Spinal cord (tissue), 10 donors: ENCODE data around the gene EEF1A1. TPM values are rescaled to one million over a fixed set of nuclear protein-coding genes. Genes with fewer than 3 reads are reported as not detected.
"Not testable (repeated sequence)": the region's sequence is repeated elsewhere in the genome, so short reads cannot be mapped to it uniquely, and the experiment has no call there.

Experiments used
- DNase-seq, 6 donors: peaks; one replicate each; pipeline versions ENCODE4 v3.0.0 to v3.0.0-alpha.2; 2013 to 2015; ENCODE audit warnings: low spot score in 6 of 6, low read depth in 4 of 6
- H3K27ac ChIP-seq: one replicate; pipeline ENCODE4 v1.5.1; 2013; ENCODE audit warnings: low read depth, low read length, control low read depth
- H3K27me3 ChIP-seq: one replicate; pipeline ENCODE4 v1.6.1; 2013; ENCODE audit warnings: low read length; ENCODE audit not compliant: control insufficient read depth, insufficient read depth
- H3K36me3 ChIP-seq: one replicate; pipeline ENCODE4 v1.6.1; 2013; ENCODE audit warnings: low read length; ENCODE audit not compliant: control insufficient read depth, insufficient read depth
- H3K4me1 ChIP-seq: one replicate; pipeline ENCODE4 v1.6.1; 2013; ENCODE audit warnings: low read length; ENCODE audit not compliant: control insufficient read depth, insufficient read depth
- H3K4me3 ChIP-seq: one replicate; pipeline ENCODE4 v1.5.1; 2013; ENCODE audit warnings: low read depth, low read length, control low read depth
- H3K9me3 ChIP-seq: one replicate; pipeline ENCODE4 v1.6.1; 2013; ENCODE audit warnings: low read length; ENCODE audit not compliant: control insufficient read depth, insufficient read depth
- WGBS: methylation state at CpG from one replicate; pipeline ENCODE4 v1.1.5; 2013; ENCODE audit warnings: missing lambda C conversion rate; ENCODE audit not compliant: insufficient coverage; 5-methylcytosine and 5-hydroxymethylcytosine counted together
- polyA plus RNA-seq, 2 donors: library from polyadenylated mRNA; unstranded; fragments of 120-200 nt; gene quantifications; one replicate each; pipeline ENCODE4 v1.2.1, GENCODE V29; 2013; ENCODE audit not compliant: insufficient read length in 2 of 2
- total RNA-seq, 2 donors: library from RNA; depleted of rRNA in 1 of 2; stranded (reverse); fragments of 120-200 nt in 1 of 2; fragments of >200 nt in 1 of 2; gene quantifications; one replicate each; pipeline versions ENCODE4 v1.2.3 to v1.2.4, GENCODE V29; 2013 to 2014
- donor health status: healthy.

EEF1A1 gene
- total and polyA plus RNA-seq, 4 donors, result 8,316 to 18,703 (median 10,541) TPM

DNA sequence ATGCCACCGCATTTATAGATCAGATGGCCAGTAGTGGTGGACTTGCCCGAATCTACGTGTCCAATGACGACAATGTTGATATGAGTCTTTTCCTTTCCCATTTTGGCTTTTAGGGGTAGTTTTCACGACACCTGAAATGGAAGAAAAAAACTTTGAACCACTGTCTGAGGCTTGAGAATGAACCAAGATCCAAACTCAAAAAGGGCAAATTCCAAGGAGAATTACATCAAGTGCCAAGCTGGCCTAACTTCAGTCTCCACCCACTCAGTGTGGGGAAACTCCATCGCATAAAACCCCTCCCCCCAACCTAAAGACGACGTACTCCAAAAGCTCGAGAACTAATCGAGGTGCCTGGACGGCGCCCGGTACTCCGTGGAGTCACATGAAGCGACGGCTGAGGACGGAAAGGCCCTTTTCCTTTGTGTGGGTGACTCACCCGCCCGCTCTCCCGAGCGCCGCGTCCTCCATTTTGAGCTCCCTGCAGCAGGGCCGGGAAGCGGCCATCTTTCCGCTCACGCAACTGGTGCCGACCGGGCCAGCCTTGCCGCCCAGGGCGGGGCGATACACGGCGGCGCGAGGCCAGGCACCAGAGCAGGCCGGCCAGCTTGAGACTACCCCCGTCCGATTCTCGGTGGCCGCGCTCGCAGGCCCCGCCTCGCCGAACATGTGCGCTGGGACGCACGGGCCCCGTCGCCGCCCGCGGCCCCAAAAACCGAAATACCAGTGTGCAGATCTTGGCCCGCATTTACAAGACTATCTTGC lies 725 bp downstream of the EEF1A1 start:
- under 1% methylated on average over 51 of the region's 56 CpGs for WGBS
- Histone ChIP-seq H3K9me3 (no peaks in the 10 kb centered on the region), H3K4me3 (peak overlapping the region; percentile 100), H3K27me3 (no peaks in the 10 kb centered on the region), H3K36me3 (peaks cover 14% of the 10 kb centered on the region), H3K27ac (peak overlapping the region; percentile 100), H3K4me1 (peaks cover 31% of the 10 kb centered on the region)
- peak in 5 of 6 donors; percentile 37 to 87 (median 57) for DNase-seq

DNA sequence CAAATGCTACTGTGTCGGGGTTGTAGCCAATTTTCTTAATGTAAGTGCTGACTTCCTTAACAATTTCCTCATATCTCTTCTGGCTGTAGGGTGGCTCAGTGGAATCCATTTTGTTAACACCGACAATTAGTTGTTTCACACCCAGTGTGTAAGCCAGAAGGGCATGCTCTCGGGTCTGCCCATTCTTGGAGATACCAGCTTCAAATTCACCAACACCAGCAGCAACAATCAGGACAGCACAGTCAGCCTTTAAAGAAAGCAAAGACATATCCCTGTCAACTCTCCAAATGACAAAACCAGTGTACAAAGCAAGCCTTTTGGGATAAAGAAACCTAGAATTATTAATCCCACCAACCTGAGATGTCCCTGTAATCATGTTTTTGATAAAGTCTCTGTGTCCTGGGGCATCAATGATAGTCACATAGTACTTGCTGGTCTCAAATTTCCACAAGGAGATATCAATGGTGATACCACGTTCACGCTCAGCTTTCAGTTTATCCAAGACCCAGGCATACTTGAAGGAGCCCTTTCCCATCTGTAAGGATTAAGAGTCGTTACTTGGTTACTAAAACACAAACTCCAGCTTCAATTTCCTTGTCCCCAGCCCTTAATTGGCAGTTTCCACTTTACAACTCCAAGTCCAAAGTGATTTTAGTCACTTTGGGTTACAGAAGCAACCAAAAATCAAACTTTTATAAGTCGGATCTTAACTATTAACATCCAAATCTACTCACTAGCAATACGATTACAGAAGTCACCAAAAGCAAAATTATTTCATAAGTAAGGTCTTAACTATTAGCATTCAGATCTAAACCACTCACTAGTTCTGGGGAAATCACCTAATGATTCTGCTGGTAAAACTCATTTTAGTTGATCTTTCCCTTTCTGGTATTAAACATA lies 1.6 kb downstream of the EEF1A1 start:
- 22% methylated on average over 4 of the region's 8 CpGs for WGBS
- not testable (repeated sequence) for DNase-seq, H3K27me3 ChIP-seq, H3K9me3 ChIP-seq
- H3K36me3 ChIP-seq, result peaks cover 20% of the 10 kb centered on the region
- H3K4me3 ChIP-seq, result peak overlapping the region; percentile 100
- peaks cover 30% of the 10 kb centered on the region for H3K4me1 ChIP-seq
- H3K27ac ChIP-seq, result peak overlapping the region; percentile 100

DNA sequence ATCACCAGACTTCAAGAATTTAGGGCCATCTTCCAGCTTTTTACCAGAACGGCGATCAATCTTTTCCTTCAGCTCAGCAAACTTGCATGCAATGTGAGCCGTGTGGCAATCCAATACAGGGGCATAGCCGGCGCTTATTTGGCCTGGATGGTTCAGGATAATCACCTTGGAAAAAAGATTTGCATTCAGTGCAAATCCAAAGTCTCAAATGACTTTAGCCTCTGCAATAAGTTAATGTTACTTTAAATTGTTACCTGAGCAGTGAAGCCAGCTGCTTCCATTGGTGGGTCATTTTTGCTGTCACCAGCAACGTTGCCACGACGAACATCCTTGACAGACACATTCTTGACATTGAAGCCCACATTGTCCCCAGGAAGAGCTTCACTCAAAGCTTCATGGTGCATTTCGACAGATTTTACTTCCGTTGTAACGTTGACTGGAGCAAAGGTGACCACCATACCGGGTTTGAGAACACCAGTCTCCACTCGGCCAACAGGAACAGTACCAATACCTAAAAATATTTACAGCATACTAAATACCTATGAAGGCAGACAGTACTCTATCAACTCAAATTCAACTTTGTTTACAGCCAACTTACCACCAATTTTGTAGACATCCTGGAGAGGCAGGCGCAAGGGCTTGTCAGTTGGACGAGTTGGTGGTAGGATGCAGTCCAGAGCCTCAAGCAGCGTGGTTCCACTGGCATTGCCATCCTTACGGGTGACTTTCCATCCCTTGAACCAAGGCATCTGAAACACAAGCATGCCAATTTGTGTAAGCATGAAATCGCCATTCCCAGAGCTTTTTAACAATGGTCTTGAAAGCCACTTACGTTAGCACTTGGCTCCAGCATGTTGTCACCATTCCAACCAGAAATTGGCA lies 2.5 kb downstream of the EEF1A1 start:
- Histone ChIP-seq H3K36me3 (peaks cover 24% of the 10 kb centered on the region), H3K27ac (peak overlapping the region; percentile 52), H3K4me1 (peaks cover 24% of the 10 kb centered on the region)
- H3K9me3 ChIP-seq, H3K4me3 ChIP-seq, H3K27me3 ChIP-seq: not testable (repeated sequence)
- WGBS, result no CpG with 5 or more reads among the region's 19 CpGs
- peak in 2 of 6 donors; percentile 55 to 67 for DNase-seq

DNA sequence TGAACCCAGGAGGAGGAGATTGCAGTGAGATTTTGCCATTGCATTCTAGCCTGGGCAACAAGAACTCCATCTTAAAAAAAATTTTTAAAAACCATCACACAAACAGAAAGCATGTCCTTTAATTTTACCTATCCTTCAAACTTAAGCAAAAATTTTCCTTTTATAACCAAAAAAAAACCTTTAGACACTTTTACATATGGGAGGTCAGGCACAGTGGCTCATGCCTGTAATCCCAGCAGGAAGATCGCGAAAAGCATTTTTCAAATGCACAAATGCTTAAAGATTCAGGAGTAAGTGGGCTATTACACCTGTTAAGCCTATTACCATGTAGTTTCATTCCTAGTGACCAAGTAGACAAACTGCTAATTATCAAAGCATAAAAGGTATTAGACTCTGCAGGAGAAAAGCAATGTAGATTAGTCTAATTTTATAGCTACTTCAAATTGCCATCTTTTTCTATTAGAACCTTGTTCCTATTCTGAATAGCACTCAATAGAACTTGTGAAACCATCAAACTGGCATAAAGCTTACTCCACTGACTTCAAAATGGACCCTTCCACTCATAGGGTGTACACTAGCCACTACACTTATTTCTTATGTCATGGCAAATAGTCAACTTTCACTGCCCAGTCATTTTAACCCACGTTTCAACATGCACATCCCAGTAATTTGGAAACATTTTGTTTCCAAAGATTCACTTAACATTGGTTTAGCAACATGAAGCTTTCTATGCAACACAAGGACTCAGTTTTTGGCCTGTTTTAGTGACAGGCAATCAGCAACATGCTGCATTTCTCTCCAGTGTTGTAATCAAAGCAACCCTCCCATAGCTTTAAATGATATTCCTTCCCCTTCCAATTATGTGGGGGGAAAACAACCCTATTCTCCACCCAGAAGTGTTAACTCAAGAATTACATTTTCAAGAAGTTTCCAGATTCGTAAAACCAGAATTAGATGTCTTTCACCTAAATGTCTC lies 4.0 kb downstream of the EEF1A1 start:
- no peak overlapping the region for H3K4me3 ChIP-seq
- H3K27ac ChIP-seq, result peak overlapping the region; percentile 6
- peaks cover 27% of the 10 kb centered on the region for H3K36me3 ChIP-seq

GRCh38 chr6:73515204-73515655 lies 5.6 kb downstream of the EEF1A1 start:
- no peak for DNase-seq
- H3K9me3 ChIP-seq, result no peaks in the 10 kb centered on the region
- H3K27ac ChIP-seq, result peak overlapping the region; percentile 11
- H3K4me3 ChIP-seq, result no peak overlapping the region
- H3K27me3 ChIP-seq, result no peaks in the 10 kb centered on the region
- WGBS, result 50% methylated on average over 3 of the region's 4 CpGs
- H3K36me3 ChIP-seq, result peaks cover 27% of the 10 kb centered on the region
- H3K4me1 ChIP-seq, result peaks cover 14% of the 10 kb centered on the region

More for the DNA sequence above, 4.0 kb downstream of the EEF1A1 start:
- Histone ChIP-seq H3K27me3 (no peaks in the 10 kb centered on the region), H3K4me1 (peaks cover 14% of the 10 kb centered on the region), H3K9me3 (no peaks in the 10 kb centered on the region)
- DNase-seq, result no peak
- WGBS, result no CpG with 5 or more reads among the region's 4 CpGs

DNA sequence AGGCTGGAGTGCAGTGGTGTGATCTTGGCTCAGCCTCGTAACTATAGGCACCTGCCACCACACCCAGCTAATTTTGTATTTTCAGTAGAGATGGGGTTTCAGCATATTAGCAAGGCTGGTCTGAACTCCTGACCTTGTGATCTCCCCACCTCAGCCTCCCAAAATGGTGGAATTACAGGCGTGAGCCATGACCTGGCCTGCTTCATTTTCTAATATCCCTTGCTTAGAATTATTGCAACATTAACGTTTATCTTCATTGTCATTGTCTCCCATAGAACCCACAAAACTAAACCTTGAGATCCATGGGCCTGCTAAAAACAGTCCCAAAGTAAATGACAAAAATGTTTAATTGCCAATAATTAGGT lies 6.1 kb downstream of the EEF1A1 start:
- H3K27me3 ChIP-seq, result no peaks in the 10 kb centered on the region
- H3K27ac ChIP-seq, result no peak overlapping the region
- H3K9me3 ChIP-seq, result no peaks in the 10 kb centered on the region
- no peak for DNase-seq
- WGBS, result 100% methylated on average over 1 of the region's 3 CpGs
- no peak overlapping the region for H3K4me3 ChIP-seq
- H3K4me1 ChIP-seq, result peaks cover 14% of the 10 kb centered on the region
- H3K36me3 ChIP-seq, result peaks cover 25% of the 10 kb centered on the region

GRCh38 chr6:73513496-73513854 lies 7.4 kb downstream of the EEF1A1 start:
- no peak overlapping the region for H3K27ac ChIP-seq
- no CpG with 5 or more reads among the region's 3 CpGs for WGBS
- H3K4me3 ChIP-seq, result no peak overlapping the region
- H3K9me3 ChIP-seq, result no peaks in the 10 kb centered on the region
- peaks cover 11% of the 10 kb centered on the region for H3K4me1 ChIP-seq
- DNase-seq, result no peak
- no peaks in the 10 kb centered on the region for H3K27me3 ChIP-seq
- H3K36me3 ChIP-seq, result peaks cover 25% of the 10 kb centered on the region

DNA sequence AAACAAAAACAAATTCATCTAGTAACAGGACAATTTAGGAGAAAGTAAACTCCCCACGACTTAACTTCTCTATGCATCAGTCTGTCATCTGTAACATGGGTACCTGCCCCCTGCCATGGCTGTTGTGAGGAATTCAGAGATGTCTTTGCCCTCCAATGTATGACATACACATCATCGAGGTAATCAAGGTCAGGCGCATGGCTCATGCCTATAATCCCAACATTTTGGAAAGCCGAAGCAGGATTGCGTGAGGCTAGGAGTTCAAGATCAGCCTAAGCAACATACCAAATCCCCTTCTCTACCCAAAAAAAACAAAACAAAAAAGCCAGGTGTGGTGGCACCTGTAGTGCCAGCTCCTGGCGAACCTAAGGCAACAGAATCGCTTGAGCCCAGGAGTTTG lies 9.0 kb downstream of the EEF1A1 start:
- DNase-seq, result no peak
- WGBS, result 100% methylated on average over 4 of the region's 7 CpGs
- H3K36me3 ChIP-seq, result peaks cover 22% of the 10 kb centered on the region
- no peak overlapping the region for H3K27ac ChIP-seq
- peaks cover 3% of the 10 kb centered on the region for H3K4me1 ChIP-seq
- H3K27me3 ChIP-seq, result no peaks in the 10 kb centered on the region
- no peaks in the 10 kb centered on the region for H3K9me3 ChIP-seq
- H3K4me3 ChIP-seq, result no peak overlapping the region
